ENCODE measurements around the gene FLG.
"Not testable (repeated sequence)": the region's sequence is repeated elsewhere in the genome, so short reads cannot be mapped to it uniquely, and the experiment has no call there.

Gene FLG

DNA sequence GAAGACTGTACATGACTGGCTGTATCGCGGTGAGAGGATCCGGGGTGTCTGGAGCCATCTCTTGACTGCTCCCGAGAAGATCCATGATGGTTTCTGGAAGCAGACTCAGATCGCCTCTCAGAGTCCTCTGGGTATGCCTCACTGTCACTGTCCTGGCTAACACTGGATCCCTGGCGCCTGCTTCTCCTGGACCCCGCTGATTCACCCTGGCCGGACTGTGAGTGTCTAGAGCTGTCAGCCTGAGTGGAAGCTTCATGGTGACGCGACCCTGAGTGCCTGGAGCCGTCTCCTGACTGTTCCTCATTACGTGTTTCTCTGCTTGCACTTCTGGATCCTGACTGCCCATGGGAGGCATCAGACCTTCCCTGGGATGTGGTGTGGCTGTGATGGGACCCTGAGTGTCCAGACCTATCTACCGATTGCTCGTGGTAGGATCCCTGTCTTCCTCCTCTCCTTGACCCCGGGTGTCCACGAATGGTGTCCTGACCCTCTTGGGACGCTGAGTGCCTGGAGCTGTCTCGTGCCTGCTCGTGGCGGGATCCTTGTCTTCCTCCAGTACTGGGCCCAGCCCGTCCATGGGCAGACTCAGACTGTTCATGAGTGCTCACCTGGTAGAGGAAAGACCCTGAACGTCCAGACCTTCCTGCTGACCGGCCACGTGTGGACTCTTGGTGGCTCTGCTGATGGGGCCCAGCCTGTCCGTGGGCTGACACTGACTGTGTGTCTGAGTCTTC is 21.7 kb downstream of the FLG start:
- DNase-seq (ENCODE audit: low read depth in 2 of 3, low spot score in 2 of 3) = not testable (repeated sequence)

DNA sequence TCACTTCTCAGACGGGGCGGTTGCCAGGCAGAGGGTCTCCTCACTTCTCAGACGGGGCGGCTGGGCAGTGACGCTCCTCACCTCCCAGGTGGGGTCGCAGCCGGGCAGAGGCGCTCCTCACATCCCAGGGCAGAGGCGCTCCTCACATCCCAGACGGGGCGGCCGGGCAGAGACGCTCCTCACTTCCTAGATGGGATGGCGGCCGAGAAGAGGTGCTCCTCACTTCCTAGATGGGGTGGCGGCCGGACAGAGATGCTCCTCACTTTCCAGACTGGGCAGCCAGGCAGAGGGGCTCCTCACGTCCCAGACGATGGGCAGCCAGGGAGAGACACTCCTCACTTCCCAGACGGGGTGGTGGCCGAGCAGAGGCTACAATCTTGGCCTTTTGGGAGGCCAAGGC is 68.6 kb downstream of the FLG start:
- not testable (repeated sequence) for DNase-seq (ENCODE audit: low read depth in 2 of 3, low spot score in 2 of 3)

Measured in activated CD8-positive, alpha-beta memory T cell treated with anti-CD3 and anti-CD28 coated beads for 48 hours (primary cell).